ENCODE data around the gene BCAS4.

DNA sequence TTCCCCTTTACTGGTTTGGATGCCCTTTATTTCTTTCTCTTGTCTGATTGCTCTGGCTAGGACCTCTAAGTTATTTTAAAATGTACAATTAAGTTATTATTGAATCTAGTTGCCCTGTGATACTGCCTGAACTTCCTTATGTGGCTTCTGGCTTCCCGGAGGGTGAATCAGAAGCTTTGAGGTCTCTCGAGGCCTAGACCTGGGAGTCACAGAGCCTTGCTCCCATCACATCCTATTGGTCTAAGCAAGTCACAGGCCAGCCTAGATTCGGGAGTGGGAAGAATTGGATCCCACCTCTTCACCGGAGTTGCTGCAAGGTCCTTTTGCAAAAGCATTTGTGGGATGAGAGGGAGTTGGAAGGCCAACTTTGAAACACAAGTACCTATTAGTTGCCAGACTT, 15.2 kb downstream of the BCAS4 start:
- TF ChIP-seq, protein P1, sequence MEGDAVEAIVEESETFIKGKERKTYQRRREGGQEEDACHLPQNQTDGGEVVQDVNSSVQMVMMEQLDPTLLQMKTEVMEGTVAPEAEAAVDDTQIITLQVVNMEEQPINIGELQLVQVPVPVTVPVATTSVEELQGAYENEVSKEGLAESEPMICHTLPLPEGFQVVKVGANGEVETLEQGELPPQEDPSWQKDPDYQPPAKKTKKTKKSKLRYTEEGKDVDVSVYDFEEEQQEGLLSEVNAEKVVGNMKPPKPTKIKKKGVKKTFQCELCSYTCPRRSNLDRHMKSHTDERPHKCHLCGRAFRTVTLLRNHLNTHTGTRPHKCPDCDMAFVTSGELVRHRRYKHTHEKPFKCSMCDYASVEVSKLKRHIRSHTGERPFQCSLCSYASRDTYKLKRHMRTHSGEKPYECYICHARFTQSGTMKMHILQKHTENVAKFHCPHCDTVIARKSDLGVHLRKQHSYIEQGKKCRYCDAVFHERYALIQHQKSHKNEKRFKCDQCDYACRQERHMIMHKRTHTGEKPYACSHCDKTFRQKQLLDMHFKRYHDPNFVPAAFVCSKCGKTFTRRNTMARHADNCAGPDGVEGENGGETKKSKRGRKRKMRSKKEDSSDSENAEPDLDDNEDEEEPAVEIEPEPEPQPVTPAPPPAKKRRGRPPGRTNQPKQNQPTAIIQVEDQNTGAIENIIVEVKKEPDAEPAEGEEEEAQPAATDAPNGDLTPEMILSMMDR (IDR thresholded peaks at IDR 0.05) = no peak
- TF ChIP-seq POLR2A (IDR thresholded peaks at IDR 0.05) = no peak

Data from right lobe of liver (tissue), 4 donors.